ENCODE data around the gene FBXL17.

DNA sequence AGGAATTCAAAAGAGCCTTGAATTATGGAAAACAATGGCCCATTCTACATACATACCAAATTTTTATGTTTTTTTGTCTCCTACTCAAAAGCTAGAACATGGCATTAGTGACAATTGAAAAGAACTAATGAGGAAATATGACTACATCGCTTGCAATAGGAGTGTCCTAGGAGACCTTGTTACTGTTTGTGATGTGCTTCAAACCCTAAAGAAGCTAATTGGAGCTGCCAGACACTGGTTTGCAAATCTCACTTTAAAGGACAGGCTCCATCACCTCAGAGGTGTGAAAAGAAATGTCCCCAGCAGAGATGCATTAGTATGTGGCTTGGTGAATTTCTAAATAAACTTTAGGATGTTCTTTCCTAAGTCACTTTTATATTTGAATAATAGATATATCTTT lies 356.9 kb downstream of the FBXL17 start:
- TF ChIP-seq GATA3 (IDR thresholded peaks at IDR 0.05; ENCODE audit: borderline replicate concordance): no peak
- TF ChIP-seq POLR2AphosphoS2 (conservative IDR thresholded peaks at IDR 0.05; ENCODE audit: low read length): no peak
- TF ChIP-seq EP300 (IDR thresholded peaks at IDR 0.05): no peak

Data from A549 (cell line).